K562 (cell line): ENCODE results near the gene ZNF112. TPM values are rescaled to one million over a fixed set of nuclear protein-coding genes. Genes with fewer than 3 reads are reported as not detected.

ENCODE experiments used
- ATAC-seq: fragments of 200-7000 bp; cut with Tn5 transposase; 3 replicates; pipeline ENCODE4 v1.9.1; 2020; ENCODE audit warnings: moderate library complexity
- BruUV-seq: library from RNA; stranded (reverse); fragments of 400-500 nt; replicated peaks from 2 replicates; lab custom pipeline; 2021; lab: Mats Ljungman, UMichigan
- CTCF ChIA-PET: fragments of 300-600 bp; formaldehyde crosslinking; extraction: SDS; loops from one replicate; lab custom pipeline; 2021; ENCODE audit warnings: low intra/inter-chr PET ratio; lab: Yijun Ruan, JAX
- POLR2A ChIA-PET: fragments of 300-600, 350-650 bp; sonication (Branson Sonifier 250); formaldehyde crosslinking; extraction: SDS; loops from one replicate; lab custom pipeline; 2021; ENCODE audit warnings: antibody characterized with exemption, inconsistent platforms; lab: Yijun Ruan, JAX
- DNase-seq, 4 experiments: peaks; one replicate each; pipeline versions ENCODE4 v3.0.0 to v3.0.0-alpha.2; 2011 to 2018; ENCODE audit warnings: low spot score in 3 of 4, mixed read lengths in 3 of 4; ENCODE audit errors: extremely low read depth in 1 of 4
- FAIRE-seq: peaks from 2 replicates; lab custom pipeline; 2011; peaks lifted over from hg19 to GRCh38; lab: Jason Lieb, UNC
- H2AFZ ChIP-seq: 2 replicates; pipeline ENCODE4 v1.6.0; 2011; ENCODE audit warnings: low read depth, low read length, control low read depth, inconsistent platforms
- H3K27ac ChIP-seq: fragments of 200-600 bp; 3 replicates; pipeline ENCODE4 v1.8.0; 2011; ENCODE audit warnings: low read depth, mild to moderate bottlenecking, control low read depth, inconsistent platforms, low read length, moderate library complexity, mixed read lengths; ENCODE audit errors: extremely low read depth
- H3K27me3 ChIP-seq, 2 experiments: fragments of 300-600 bp in 1 of 2; 2 replicates in 1 of 2; 3 replicates in 1 of 2; pipeline versions ENCODE4 v1.6.0 to v1.8.0; 2011; ENCODE audit warnings: inconsistent platforms in 2 of 2, low read length in 2 of 2, mild to moderate bottlenecking in 1 of 2, mixed read lengths in 1 of 2, moderate library complexity in 1 of 2; ENCODE audit not compliant: control insufficient read depth in 2 of 2, insufficient read depth in 2 of 2
- H3K36me3 ChIP-seq: fragments of 300-600 bp; 3 replicates; pipeline ENCODE4 v1.8.0; 2011; ENCODE audit warnings: mild to moderate bottlenecking, low read length, inconsistent platforms; ENCODE audit not compliant: control insufficient read depth, insufficient read depth
- H3K4me1 ChIP-seq, 2 experiments: fragments of 200-600 bp in 1 of 2; replicated peaks in 1 of 2; 2 replicates in 1 of 2; 3 replicates in 1 of 2; pipeline versions ENCODE4 v1.5.1 to v1.8.0; 2011; ENCODE audit warnings: inconsistent platforms in 2 of 2, low read length in 2 of 2, mild to moderate bottlenecking in 1 of 2, mixed read lengths in 1 of 2, moderate library complexity in 1 of 2; ENCODE audit not compliant: control insufficient read depth in 2 of 2, insufficient read depth in 2 of 2
- H3K4me2 ChIP-seq: 2 replicates; pipeline ENCODE4 v1.6.1; 2011; ENCODE audit warnings: low read length, control low read depth, inconsistent platforms, mixed read lengths; ENCODE audit not compliant: insufficient read depth
- H3K4me3 ChIP-seq: fragments of 200-600 bp; sonication (generic), shearing (Covaris generic); 2 replicates; pipeline ENCODE4 v1.5.1; 2016; ENCODE audit warnings: control low read depth, inconsistent platforms
- H3K79me2 ChIP-seq: fragments of 200-600 bp; 3 replicates; pipeline ENCODE4 v1.8.0; 2011; ENCODE audit warnings: low read length, inconsistent platforms; ENCODE audit not compliant: control insufficient read depth, insufficient read depth
- H3K9ac ChIP-seq, 2 experiments: 2 replicates each; pipeline versions ENCODE4 v1.6.0 to v1.6.1; 2011; ENCODE audit warnings: low read depth in 2 of 2, low read length in 2 of 2, control low read depth in 1 of 2, inconsistent platforms in 1 of 2, mild to moderate bottlenecking in 1 of 2, mixed read lengths in 1 of 2; ENCODE audit not compliant: insufficient read depth in 1 of 2
- H3K9me1 ChIP-seq: one replicate; pipeline ENCODE4 v1.6.0; 2011; ENCODE audit warnings: inconsistent platforms, mild to moderate bottlenecking, low read length, moderate library complexity; ENCODE audit not compliant: control insufficient read depth, insufficient read depth
- H3K9me3 ChIP-seq: replicated peaks from 2 replicates; pipeline ENCODE4 v1.5.1; 2011; ENCODE audit warnings: low read depth, low read length, inconsistent platforms; ENCODE audit not compliant: control insufficient read depth, insufficient read depth
- H4K20me1 ChIP-seq: replicated peaks from 2 replicates; pipeline ENCODE4 v1.6.1; 2011; ENCODE audit warnings: low read length, inconsistent platforms, mixed read lengths; ENCODE audit not compliant: control insufficient read depth, insufficient read depth
- CREM ChIP-seq: IDR thresholded peaks from 2 replicates; pipeline ENCODE4 v1.6.1; 2014; ENCODE audit warnings: antibody characterized with exemption, low read depth
- DEAF1 ChIP-seq: fragments of 450-650 bp; formaldehyde crosslinking; IDR thresholded peaks from 2 replicates; pipeline ENCODE4 v1.4.0; 2020; ENCODE audit warnings: mild to moderate bottlenecking, moderate library complexity
- E2F6 ChIP-seq, 2 experiments: IDR thresholded peaks; 2 replicates each; pipeline ENCODE4 v1.6.1; 2011; ENCODE audit warnings: borderline replicate concordance in 1 of 2, control low read depth in 1 of 2, low read depth in 1 of 2, low read length in 1 of 2, mild to moderate bottlenecking in 1 of 2, mixed read lengths in 1 of 2, moderate library complexity in 1 of 2; ENCODE audit not compliant: insufficient read depth in 1 of 2, insufficient read length in 1 of 2, poor library complexity in 1 of 2, severe bottlenecking in 1 of 2; ENCODE audit errors: extremely low read depth in 1 of 2
- FOXJ3 ChIP-seq: sonication (generic); formaldehyde crosslinking; IDR thresholded peaks from 2 replicates; pipeline ENCODE4 v1.4.0; 2020; ENCODE audit warnings: mild to moderate bottlenecking, missing genetic modification reagents
- NCOA1 ChIP-seq: fragments of 450-650 bp; IDR thresholded peaks from 2 replicates; pipeline ENCODE4 v1.6.1; 2016; ENCODE audit warnings: low read depth
- NCOA2 ChIP-seq, 2 experiments: fragments of 450-650 bp; IDR thresholded peaks; 2 replicates each; pipeline ENCODE4 v1.6.1; 2018; ENCODE audit warnings: mild to moderate bottlenecking in 2 of 2, moderate library complexity in 1 of 2; ENCODE audit not compliant: partially characterized antibody in 2 of 2
- NFXL1 ChIP-seq: fragments of 450-650 bp; formaldehyde crosslinking; IDR thresholded peaks from 2 replicates; pipeline ENCODE4 v1.4.0; 2021; ENCODE audit warnings: mild to moderate bottlenecking
- PCBP2 ChIP-seq: fragments of 200-400 bp; formaldehyde crosslinking; IDR thresholded peaks from 2 replicates; pipeline ENCODE4 v1.6.1; 2018; ENCODE audit warnings: low read length, low read depth, mild to moderate bottlenecking, moderate library complexity; ENCODE audit not compliant: poor library complexity, severe bottlenecking
- RBM15 ChIP-seq: fragments of 200-400 bp; formaldehyde crosslinking; IDR thresholded peaks from 2 replicates; pipeline ENCODE4 v1.6.1; 2018; ENCODE audit warnings: mild to moderate bottlenecking, low read length, moderate library complexity; ENCODE audit not compliant: insufficient read depth
- XRCC4 ChIP-seq: IDR thresholded peaks from one replicate; pipeline ENCODE4 v1.6.1; 2011; ENCODE audit not compliant: insufficient read depth, insufficient read length; ENCODE audit errors: extremely low read depth
- ZFP91 ChIP-seq: sonication (generic); formaldehyde crosslinking; IDR thresholded peaks from 2 replicates; pipeline ENCODE4 v1.8.0; 2022; ENCODE audit warnings: mild to moderate bottlenecking, missing genetic modification reagents
- ZNF507 ChIP-seq: conservative IDR thresholded peaks from 2 replicates; pipeline ENCODE4 v1.6.1; 2017; ENCODE audit warnings: missing genetic modification characterization, missing compliant biosample characterization
- ZNF57 ChIP-seq: fragments of 450-650 bp; formaldehyde crosslinking; IDR thresholded peaks from 2 replicates; pipeline ENCODE4 v1.4.0; 2020; ENCODE audit warnings: mild to moderate bottlenecking, moderate library complexity
- ZNF592 ChIP-seq: fragments of 450-650 bp; IDR thresholded peaks from 2 replicates; pipeline ENCODE4 v1.6.1; 2017; ENCODE audit warnings: antibody characterized with exemption, mild to moderate bottlenecking
- WGBS: fragments of 100-300 bp; shearing (Covaris generic); methylation state at CpG from one replicate; pipeline ENCODE4 v1.1.6; 2016; ENCODE audit warnings: low coverage, mixed read lengths; ENCODE audit not compliant: insufficient coverage; ENCODE audit errors: missing lambda C conversion rate; 5-methylcytosine and 5-hydroxymethylcytosine counted together
- in situ Hi-C: fragments of 300-500 bp; cut with MboI; formaldehyde crosslinking; loops from 4 replicates; pipeline ENCODE4 v1.15.0; 2018; ENCODE audit warnings: inconsistent platforms, mixed read lengths
- intact Hi-C: fragments of 100-400 bp; cut with micrococcal nuclease; formaldehyde crosslinking; loops from 2 replicates; pipeline ENCODE4 v1.14.2; 2022
- polyA plus RNA-seq, 8 experiments: library from polyadenylated mRNA; depleted of rRNA in 4 of 8; stranded (reverse) in 5 of 8; unstranded in 3 of 8; fragments of >200 nt; fragmentation: Nextera tagmentation in 2 of 8; fragmentation: Illumina TruSeq in 1 of 8; extraction: Ambion mirVana in 2 of 8; extraction: Trizol in 1 of 8; gene quantifications; 2 replicates each; pipeline versions ENCODE4 v1.2.1 to v1.2.3, GENCODE V29; 2011 to 2014; ENCODE audit warnings: inconsistent platforms in 1 of 8, missing spikeins in 1 of 8
- total RNA-seq, 7 experiments: library from RNA; depleted of rRNA in 6 of 7; stranded (reverse); fragments of >200 nt in 6 of 7; fragmentation: Illumina TruSeq in 2 of 7; extraction: Trizol in 2 of 7; gene quantifications; 2 replicates each; pipeline versions ENCODE4 v1.2.1 to v1.2.3, GENCODE V29; 2011 to 2021; ENCODE audit warnings: low replicate concordance in 1 of 7

Gene ZNF112
- total and polyA plus RNA-seq, 9 of the 15 experiments (the other 6 are each of a cell fraction or from before 2014, with no cell fraction given), result 0.21 to 1.3 (median 0.61) TPM

- CTCF ChIA-PET, result no interaction called here
- intact Hi-C loops, result loop anchor here (10.0 kb wide), 1 partner anchor 93 kb away; the partner anchor contains the start of gene ZNF227
- no peaks in the 10 kb centered on the region; a peak in 1 of 5 replicates for H3K27me3 ChIP-seq
- no peaks in the 10 kb centered on the region for H3K36me3 ChIP-seq
- no peak overlapping the region for H3K4me3 ChIP-seq
- POLR2A ChIA-PET, result no interaction called here
- H2AFZ ChIP-seq, result no peak overlapping the region
- ATAC-seq (no peak), FAIRE-seq (no peak), DNase-seq (no peak)
- no peaks in the 10 kb centered on the region for H3K79me2 ChIP-seq
- 1% methylated on average over 3 of the region's 3 CpGs for WGBS
- H4K20me1 ChIP-seq, result no peaks in the 10 kb centered on the region
- H3K4me2 ChIP-seq, result no peak overlapping the region
- H3K4me1 ChIP-seq, result peaks cover 4% of the 10 kb centered on the region in 2 experiments; a peak in 2 of 5 replicates
- no peak overlapping the region for H3K9ac ChIP-seq
- no peak overlapping the region for H3K27ac ChIP-seq
- in situ Hi-C loops, result no loop called here
- H3K9me1 ChIP-seq, result no peaks in the 10 kb centered on the region
- BruUV-seq, result no TSS peak
- H3K9me3 ChIP-seq, result peaks cover 2% of the 10 kb centered on the region; the same call in 1 of the 2 replicates
- TF ChIP-seq E2F6 (IDR thresholded peaks at IDR 0.05; ENCODE audit: borderline replicate concordance in 1 of 2, extremely low read depth in 1 of 2, insufficient read depth in 1 of 2, insufficient read length in 1 of 2, low read depth in 1 of 2, low read length in 1 of 2, poor library complexity in 1 of 2, severe bottlenecking in 1 of 2), result no peak
- no peak for TF ChIP-seq NCOA1
- TF ChIP-seq CREM, result no peak
- no peak for TF ChIP-seq NCOA2 (IDR thresholded peaks at IDR 0.05; ENCODE audit: partially characterized antibody in 2 of 2)
- no peak for TF ChIP-seq ZNF592
- no peak for TF ChIP-seq ZNF507 (tag)
- no peak for TF ChIP-seq ZNF57 (CRISPR knock-in tag)
- no peak for TF ChIP-seq RBM15
- no peak for TF ChIP-seq NFXL1 (CRISPR knock-in tag)
- no peak for TF ChIP-seq FOXJ3 (CRISPR knock-in tag)
- TF ChIP-seq XRCC4, result no peak
- no peak for TF ChIP-seq DEAF1 (CRISPR knock-in tag)
- TF ChIP-seq PCBP2, result no peak
- TF ChIP-seq ZFP91 (CRISPR knock-in tag), result no peak
These were observed 48.5 kb downstream of the ZNF112 start for GRCh38 chr19:44308011-44308410.
